Loucy (cell line): Measurements from ENCODE around the gene ADGRL1.
A peak's percentile ranks its signal among the peaks of the same experiment; 100 is the strongest.

Source experiments
- H2AFZ ChIP-seq: fragments of 200-600 bp; sonication (generic); 2 replicates; pipeline ENCODE4 v1.6.0; 2016; ENCODE audit warnings: antibody characterized with exemption, mild to moderate bottlenecking, low read length, moderate library complexity
- H3F3A ChIP-seq: fragments of 200-600 bp; 2 replicates; pipeline ENCODE4 v1.6.0; 2016; ENCODE audit warnings: antibody characterized with exemption, low read depth, mild to moderate bottlenecking
- H3K27me3 ChIP-seq: fragments of 200-600 bp; sonication (generic); 2 replicates; pipeline ENCODE4 v1.6.1; 2014; ENCODE audit warnings: low read length, mild to moderate bottlenecking; ENCODE audit not compliant: insufficient read depth, poor library complexity, severe bottlenecking
- H3K36me3 ChIP-seq: fragments of 200-600 bp; sonication (generic); 2 replicates; pipeline ENCODE4 v1.6.1; 2016; ENCODE audit warnings: low read length; ENCODE audit not compliant: insufficient read depth
- H3K4me1 ChIP-seq: fragments of 200-600 bp; sonication (generic); 2 replicates; pipeline ENCODE4 v1.5.1; 2014; ENCODE audit warnings: low read length, mild to moderate bottlenecking; ENCODE audit not compliant: insufficient read depth, poor library complexity, severe bottlenecking
- H3K4me2 ChIP-seq: fragments of 200-600 bp; sonication (generic); 2 replicates; pipeline ENCODE4 v1.6.0; 2014; ENCODE audit warnings: antibody characterized with exemption, low read length, low read depth, mild to moderate bottlenecking; ENCODE audit not compliant: poor library complexity, severe bottlenecking
- H3K4me3 ChIP-seq: fragments of 200-600 bp; sonication (generic); 2 replicates; pipeline ENCODE4 v1.5.1; 2014; ENCODE audit warnings: low read length, mild to moderate bottlenecking, mixed read lengths; ENCODE audit not compliant: poor library complexity, severe bottlenecking
- H3K79me2 ChIP-seq: fragments of 200-600 bp; sonication (generic); 2 replicates; pipeline ENCODE4 v1.6.1; 2014; ENCODE audit warnings: low read length; ENCODE audit not compliant: insufficient read depth
- H3K9ac ChIP-seq: fragments of 200-600 bp; sonication (generic); 2 replicates; pipeline ENCODE4 v1.6.0; 2014; ENCODE audit warnings: mild to moderate bottlenecking, low read depth, low read length, moderate library complexity; ENCODE audit not compliant: poor library complexity, severe bottlenecking
- H3K9me2 ChIP-seq: fragments of 200-600 bp; sonication (generic); replicated peaks from 2 replicates; pipeline ENCODE4 v1.6.1; 2016; ENCODE audit warnings: low read depth, low read length, mixed read lengths
- H3K9me3 ChIP-seq: fragments of 200-600 bp; sonication (generic); 2 replicates; pipeline ENCODE4 v1.6.1; 2014; ENCODE audit warnings: mild to moderate bottlenecking, antibody characterized with exemption, low read length, low read depth; ENCODE audit not compliant: insufficient read depth
- H4K20me1 ChIP-seq: fragments of 200-600 bp; sonication (generic); 2 replicates; pipeline ENCODE4 v1.6.0; 2014; ENCODE audit warnings: antibody characterized with exemption, low read length, mild to moderate bottlenecking; ENCODE audit not compliant: insufficient read depth, poor library complexity, severe bottlenecking
- CTCF ChIP-seq: fragments of 200-600 bp; sonication (generic); conservative IDR thresholded peaks from 2 replicates; pipeline ENCODE4 v1.5.1; 2014; ENCODE audit warnings: mild to moderate bottlenecking, antibody characterized with exemption, low read length
- EZH2phosphoT487 ChIP-seq: fragments of 200-600 bp; IDR thresholded peaks from 2 replicates; pipeline ENCODE4 v1.6.1; 2018; ENCODE audit warnings: antibody characterized with exemption, mild to moderate bottlenecking, moderate library complexity, borderline replicate concordance

ADGRL1 gene

GRCh38 chr19:14112051-14112808 is 93.7 kb downstream of the ADGRL1 start:
- no peaks in the 10 kb centered on the region for H3K27me3 ChIP-seq
- H3K4me3 ChIP-seq, result no peak overlapping the region
- no peaks in the 10 kb centered on the region for H3K9me2 ChIP-seq
- H3K79me2 ChIP-seq, result peaks cover 33% of the 10 kb centered on the region; the same call in 1 of the 2 replicates
- peaks cover 49% of the 10 kb centered on the region for H3K4me1 ChIP-seq
- H4K20me1 ChIP-seq, result peaks cover 18% of the 10 kb centered on the region
- peak overlapping the region; percentile 33 for H3K4me2 ChIP-seq
- peak overlapping the region; percentile 15 for H3K9ac ChIP-seq
- no peaks in the 10 kb centered on the region for H3F3A ChIP-seq
- H3K36me3 ChIP-seq, result no peaks in the 10 kb centered on the region
- no peaks in the 10 kb centered on the region for H3K9me3 ChIP-seq
- TF ChIP-seq EZH2phosphoT487, result no peak
- TF ChIP-seq CTCF, result no peak
- H2AFZ ChIP-seq, result no peak overlapping the region

GRCh38 chr19:14111486-14111885 is 94.5 kb downstream of the ADGRL1 start:
- no peak for TF ChIP-seq EZH2phosphoT487
- Histone ChIP-seq H3K4me3 (no peak overlapping the region), H2AFZ (no peak overlapping the region), H3K9ac (no peak overlapping the region), H3K4me2 (no peak overlapping the region), H3K9me3 (no peaks in the 10 kb centered on the region), H3K4me1 (peaks cover 42% of the 10 kb centered on the region), H3K36me3 (no peaks in the 10 kb centered on the region), H3K9me2 (no peaks in the 10 kb centered on the region), H3F3A (no peaks in the 10 kb centered on the region), H4K20me1 (peaks cover 11% of the 10 kb centered on the region), H3K27me3 (no peaks in the 10 kb centered on the region), H3K79me2 (peaks cover 26% of the 10 kb centered on the region; the same call in 1 of the 2 replicates)

- H3K9me3 ChIP-seq, result no peaks in the 10 kb centered on the region
- no peak overlapping the region for H3K9ac ChIP-seq
- H3K9me2 ChIP-seq, result no peaks in the 10 kb centered on the region
- no peak overlapping the region for H2AFZ ChIP-seq
- no peaks in the 10 kb centered on the region; the same call in 1 of the 2 replicates for H3K36me3 ChIP-seq
- H3K4me1 ChIP-seq, result peaks cover 33% of the 10 kb centered on the region
- H3K79me2 ChIP-seq, result peaks cover 17% of the 10 kb centered on the region; the same call in 1 of the 2 replicates
- no peak for TF ChIP-seq EZH2phosphoT487
- TF ChIP-seq CTCF, result no peak
- no peaks in the 10 kb centered on the region for H3K27me3 ChIP-seq
- peaks cover 6% of the 10 kb centered on the region for H4K20me1 ChIP-seq
- no peak overlapping the region for H3K4me2 ChIP-seq
- no peak overlapping the region for H3K4me3 ChIP-seq
- no peaks in the 10 kb centered on the region for H3F3A ChIP-seq
These were observed 95.3 kb downstream of the ADGRL1 start for GRCh38 chr19:14110650-14111049.
